HepG2 (cell line): ENCODE results near the gene WDR35. TPM values are rescaled to one million over a fixed set of nuclear protein-coding genes. Genes with fewer than 3 reads are reported as not detected.

Experiments
- ATAC-seq: fragments of 200-7000 bp; cut with Tn5 transposase; 3 replicates; pipeline ENCODE4 v1.9.1; 2020; ENCODE audit warnings: mild to moderate bottlenecking, moderate library complexity
- BruUV-seq: library from RNA; stranded (reverse); fragments of 400-500 nt; replicated peaks from 2 replicates; lab custom pipeline; 2021; lab: Mats Ljungman, UMichigan
- CTCF ChIA-PET: fragments of 300-600 bp; formaldehyde crosslinking; extraction: SDS; loops from one replicate; lab custom pipeline; 2021; ENCODE audit warnings: low total read pairs, inconsistent platforms, low intra/inter-chr PET ratio; lab: Yijun Ruan, JAX
- POLR2A ChIA-PET: fragments of 350-600 bp; sonication (Branson Sonifier 250); formaldehyde crosslinking; loops from one replicate; lab custom pipeline; 2020; ENCODE audit warnings: antibody characterized with exemption, inconsistent platforms; lab: Yijun Ruan, JAX
- DNase-seq: peaks from one replicate; pipeline ENCODE4 v3.0.0-alpha.2; 2015; ENCODE audit warnings: low spot score
- FAIRE-seq: peaks from 3 replicates; lab custom pipeline; 2011; peaks lifted over from hg19 to GRCh38; lab: Jason Lieb, UNC
- H2AFZ ChIP-seq: one replicate; pipeline ENCODE4 v1.6.1; 2011; ENCODE audit warnings: low read length, inconsistent platforms
- H3K27ac ChIP-seq: fragments of 300-600 bp; 3 replicates; pipeline ENCODE4 v1.8.0; 2011; ENCODE audit warnings: mixed run types, mild to moderate bottlenecking, mixed read lengths, low read length, inconsistent platforms; ENCODE audit not compliant: insufficient read depth; ENCODE audit errors: extremely low read length
- H3K27me3 ChIP-seq, 2 experiments: fragments of 200-600 bp in 1 of 2; 2 replicates in 1 of 2; 3 replicates in 1 of 2; pipeline versions ENCODE4 v1.6.0 to v1.8.0; 2011; ENCODE audit warnings: low read length in 2 of 2, mild to moderate bottlenecking in 2 of 2, moderate library complexity in 2 of 2, inconsistent platforms in 1 of 2; ENCODE audit not compliant: insufficient read depth in 2 of 2, control insufficient read depth in 1 of 2
- H3K36me3 ChIP-seq, 2 experiments: fragments of 200-600 bp in 1 of 2; replicated peaks in 1 of 2; 2 replicates in 1 of 2; 3 replicates in 1 of 2; pipeline versions ENCODE4 v1.5.1 to v1.8.0; 2011; ENCODE audit warnings: low read length in 2 of 2, inconsistent platforms in 1 of 2; ENCODE audit not compliant: insufficient read depth in 2 of 2, control insufficient read depth in 1 of 2
- H3K4me1 ChIP-seq: 2 replicates; pipeline ENCODE4 v1.5.1; 2012; ENCODE audit warnings: low read length, inconsistent platforms; ENCODE audit not compliant: insufficient read depth
- H3K4me2 ChIP-seq: 2 replicates; pipeline ENCODE4 v1.6.0; 2011; ENCODE audit warnings: low read depth, low read length, inconsistent platforms
- H3K4me3 ChIP-seq, 3 experiments: fragments of 200-600 bp in 1 of 3; sonication (generic), shearing (Covaris generic) in 1 of 3; replicated peaks in 1 of 3; 2 replicates each; pipeline ENCODE4 v1.5.1; 2011 to 2016; ENCODE audit warnings: low read length in 3 of 3, inconsistent platforms in 2 of 3, low read depth in 2 of 3, mild to moderate bottlenecking in 2 of 3, control low read depth in 1 of 3, mixed read lengths in 1 of 3; ENCODE audit not compliant: insufficient read depth in 1 of 3
- H3K79me2 ChIP-seq: one replicate; pipeline ENCODE4 v1.6.1; 2011; ENCODE audit warnings: low read length, inconsistent platforms; ENCODE audit not compliant: insufficient read depth
- H3K9ac ChIP-seq: 2 replicates; pipeline ENCODE4 v1.6.0; 2011; ENCODE audit warnings: mild to moderate bottlenecking, low read depth, low read length, inconsistent platforms; ENCODE audit not compliant: insufficient read depth
- H3K9me3 ChIP-seq: 2 replicates; pipeline ENCODE4 v1.5.1; 2012; ENCODE audit warnings: mild to moderate bottlenecking, low read length
- H4K20me1 ChIP-seq: 2 replicates; pipeline ENCODE4 v1.6.0; 2011; ENCODE audit warnings: inconsistent platforms, mild to moderate bottlenecking, low read length, moderate library complexity; ENCODE audit not compliant: insufficient read depth
- HIVEP1 ChIP-seq: sonication (generic); formaldehyde crosslinking; IDR thresholded peaks from 2 replicates; pipeline ENCODE4 v1.4.0; 2020; ENCODE audit warnings: mild to moderate bottlenecking, missing genetic modification reagents
- SYNCRIP ChIP-seq: fragments of 200-400 bp; formaldehyde crosslinking; IDR thresholded peaks from 2 replicates; pipeline ENCODE4 v1.6.1; 2018; ENCODE audit warnings: mild to moderate bottlenecking, low read depth, low read length; ENCODE audit not compliant: insufficient read depth
- YY1 ChIP-seq: IDR thresholded peaks from 2 replicates; pipeline ENCODE4 v1.6.1; 2011; ENCODE audit warnings: low read length, low read depth, moderate library complexity, mild to moderate bottlenecking; ENCODE audit not compliant: insufficient read depth, insufficient replicate concordance
- ZC3H4 ChIP-seq: sonication (generic); formaldehyde crosslinking; IDR thresholded peaks from 2 replicates; pipeline ENCODE4 v1.4.0; 2020; ENCODE audit warnings: missing genetic modification reagents, borderline replicate concordance
- ZNF256 ChIP-seq: sonication (generic); formaldehyde crosslinking; conservative IDR thresholded peaks from 2 replicates; pipeline ENCODE4 v1.4.0; 2020; ENCODE audit warnings: missing genetic modification reagents
- WGBS: methylation state at CpG from one replicate; pipeline ENCODE4 v1.1.6; 2017; ENCODE audit warnings: low lambda C conversion rate; 5-methylcytosine and 5-hydroxymethylcytosine counted together
- in situ Hi-C: cut with HindIII; loops from 2 replicates; pipeline ENCODE4 v1.10.0; 2017; ENCODE audit warnings: low pct_unique_long_range_greater_than_20kb; ENCODE audit not compliant: extremely low pct_ligation_motif_present
- intact Hi-C: fragments of 100-400 bp; cut with micrococcal nuclease; formaldehyde crosslinking; loops from one replicate; pipeline ENCODE4 v1.10.0; 2022; ENCODE audit not compliant: unreplicated experiment
- polyA plus RNA-seq, 8 experiments: library from polyadenylated mRNA; depleted of rRNA in 3 of 8; stranded (reverse) in 7 of 8; unstranded in 1 of 8; fragments of >200 nt; fragmentation: Illumina TruSeq in 4 of 8; extraction: Trizol in 4 of 8; gene quantifications; 2 replicates each; pipeline versions ENCODE4 v1.2.1 to v1.2.3, GENCODE V29; 2011 to 2016; ENCODE audit warnings: low read depth in 4 of 8, missing spikeins in 1 of 8, mixed read lengths in 1 of 8; ENCODE audit not compliant: insufficient read depth in 1 of 8
- total RNA-seq, 5 experiments: library from RNA; depleted of rRNA; stranded (reverse); fragments of >200 nt; fragmentation: Illumina TruSeq; extraction: Trizol; gene quantifications; 2 replicates each; pipeline ENCODE4 v1.2.3, GENCODE V29; 2016; ENCODE audit warnings: low read depth in 1 of 5
- TF ChIP-seq, protein P1 (sequence below): sonication (generic); formaldehyde crosslinking; IDR thresholded peaks from 2 replicates; pipeline ENCODE4 v1.4.0; 2020; ENCODE audit warnings: low read depth, mild to moderate bottlenecking, missing genetic modification reagents
- TF ChIP-seq, protein P2 (sequence below): sonication (generic); formaldehyde crosslinking; IDR thresholded peaks from 2 replicates; pipeline ENCODE4 v1.4.0; 2020; ENCODE audit warnings: mild to moderate bottlenecking, missing genetic modification reagents

WDR35 gene
- total and polyA plus RNA-seq, 2 of the 13 experiments (the other 11 are each of a cell fraction or from before 2014, with no cell fraction given) = 11.1 to 19.6 TPM

- TF ChIP-seq ZC3H4 (CRISPR knock-in tag) (no peak), YY1 (no peak)
- TF ChIP-seq, protein P1, sequence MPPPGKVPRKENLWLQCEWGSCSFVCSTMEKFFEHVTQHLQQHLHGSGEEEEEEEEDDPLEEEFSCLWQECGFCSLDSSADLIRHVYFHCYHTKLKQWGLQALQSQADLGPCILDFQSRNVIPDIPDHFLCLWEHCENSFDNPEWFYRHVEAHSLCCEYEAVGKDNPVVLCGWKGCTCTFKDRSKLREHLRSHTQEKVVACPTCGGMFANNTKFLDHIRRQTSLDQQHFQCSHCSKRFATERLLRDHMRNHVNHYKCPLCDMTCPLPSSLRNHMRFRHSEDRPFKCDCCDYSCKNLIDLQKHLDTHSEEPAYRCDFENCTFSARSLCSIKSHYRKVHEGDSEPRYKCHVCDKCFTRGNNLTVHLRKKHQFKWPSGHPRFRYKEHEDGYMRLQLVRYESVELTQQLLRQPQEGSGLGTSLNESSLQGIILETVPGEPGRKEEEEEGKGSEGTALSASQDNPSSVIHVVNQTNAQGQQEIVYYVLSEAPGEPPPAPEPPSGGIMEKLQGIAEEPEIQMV (CRISPR knock-in tag) = no peak
Observed at GRCh38 chr2:19897623-19898245, 92.2 kb downstream of the WDR35 start (continued).

GRCh38 chr2:19895535-19895934 is 94.4 kb downstream of the WDR35 start:
- ChIA-PET CTCF (no interaction called here), POLR2A (no interaction called here)
- intact Hi-C loops (no loop called here), in situ Hi-C loops (no loop called here)
- peaks cover 15% of the 10 kb centered on the region; the same call in 1 of the 2 replicates for H4K20me1 ChIP-seq
- DNase-seq = no peak
- no peaks in the 10 kb centered on the region for H3K27me3 ChIP-seq
- BruUV-seq = no TSS peak
- FAIRE-seq = no peak
- H3K4me3 ChIP-seq = no peak overlapping the region; a peak in 1 of 6 replicates
- peaks cover 50% of the 10 kb centered on the region for H3K79me2 ChIP-seq
- no peak overlapping the region for H2AFZ ChIP-seq
- H3K9ac ChIP-seq = peak overlapping the region; percentile 42; the same call in 1 of the 2 replicates
- H3K27ac ChIP-seq = peak overlapping the region; percentile 10
- WGBS = 82% methylated on average over 3 of the region's 3 CpGs
- no peak for ATAC-seq
- no peaks in the 10 kb centered on the region for H3K9me3 ChIP-seq
- H3K4me2 ChIP-seq = peak overlapping the region; percentile 31
- no peak for TF ChIP-seq ZNF256 (CRISPR knock-in tag)
- TF ChIP-seq HIVEP1 (CRISPR knock-in tag) = no peak
- TF ChIP-seq, protein P2, sequence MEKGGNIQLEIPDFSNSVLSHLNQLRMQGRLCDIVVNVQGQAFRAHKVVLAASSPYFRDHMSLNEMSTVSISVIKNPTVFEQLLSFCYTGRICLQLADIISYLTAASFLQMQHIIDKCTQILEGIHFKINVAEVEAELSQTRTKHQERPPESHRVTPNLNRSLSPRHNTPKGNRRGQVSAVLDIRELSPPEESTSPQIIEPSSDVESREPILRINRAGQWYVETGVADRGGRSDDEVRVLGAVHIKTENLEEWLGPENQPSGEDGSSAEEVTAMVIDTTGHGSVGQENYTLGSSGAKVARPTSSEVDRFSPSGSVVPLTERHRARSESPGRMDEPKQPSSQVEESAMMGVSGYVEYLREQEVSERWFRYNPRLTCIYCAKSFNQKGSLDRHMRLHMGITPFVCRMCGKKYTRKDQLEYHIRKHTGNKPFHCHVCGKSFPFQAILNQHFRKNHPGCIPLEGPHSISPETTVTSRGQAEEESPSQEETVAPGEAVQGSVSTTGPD (CRISPR knock-in tag) = no peak
- no peak for TF ChIP-seq SYNCRIP
- TF ChIP-seq, all 625 proteins: peak for 0
- H3K36me3 ChIP-seq = 0 out of 5 replicates have a peak, but pooled peaks cover 0 to 3% of the 10 kb centered on the region in 2 experiments
- H3K4me1 ChIP-seq = peaks cover 66% of the 10 kb centered on the region
